SK-N-SH (cell line): Measurements from ENCODE around the gene PICK1. TPM values are rescaled to one million over a fixed set of nuclear protein-coding genes. Genes with fewer than 3 reads are reported as not detected.

Experiments
- CTCF ChIA-PET: fragments of 300-600, 350-600 bp; formaldehyde crosslinking; extraction: SDS; loops from one replicate; lab custom pipeline; 2021; lab: Yijun Ruan, JAX
- POLR2A ChIA-PET: fragments of 350-600 bp; sonication (Branson Sonifier 250); formaldehyde crosslinking; extraction: SDS; loops from one replicate; lab custom pipeline; 2020; ENCODE audit warnings: antibody characterized with exemption, inconsistent platforms; lab: Yijun Ruan, JAX
- DNase-seq: peaks from one replicate; pipeline ENCODE4 v3.0.0; 2012
- H2AFZ ChIP-seq: fragments of 200-600 bp; sonication (generic); 2 replicates; pipeline ENCODE4 v1.8.1; 2016; ENCODE audit warnings: antibody characterized with exemption, mild to moderate bottlenecking, low read depth
- H3F3A ChIP-seq: fragments of 200-600 bp; sonication (generic); replicated peaks from 2 replicates; pipeline ENCODE3; 2016; ENCODE audit warnings: antibody characterized with exemption, mild to moderate bottlenecking; ENCODE audit not compliant: insufficient read depth
- H3K27ac ChIP-seq, 2 experiments: fragments of 200-500 bp in 1 of 2; fragments of 200-600 bp in 1 of 2; sonication (Bioruptor generic) in 1 of 2; sonication (generic), shearing (Covaris generic) in 1 of 2; 2 replicates each; pipeline versions ENCODE4 v1.5.1 to v1.6.1; 2014 to 2016; ENCODE audit warnings: low read depth in 2 of 2, inconsistent platforms in 1 of 2, low read length in 1 of 2, mild to moderate bottlenecking in 1 of 2, mixed read lengths in 1 of 2
- H3K27me3 ChIP-seq: fragments of 200-600 bp; sonication (generic), shearing (Covaris generic); 2 replicates; pipeline ENCODE4 v1.6.1; 2016; ENCODE audit warnings: mixed run types; ENCODE audit not compliant: insufficient read depth
- H3K36me3 ChIP-seq, 2 experiments: fragments of 200-500 bp in 1 of 2; fragments of 200-600 bp in 1 of 2; sonication (Bioruptor generic) in 1 of 2; sonication (generic) in 1 of 2; replicated peaks in 1 of 2; 2 replicates each; pipeline versions ENCODE3 to v1.5.1; 2014 to 2016; ENCODE audit warnings: low read length in 1 of 2, mild to moderate bottlenecking in 1 of 2; ENCODE audit not compliant: insufficient read depth in 2 of 2, control insufficient read depth in 1 of 2
- H3K4me1 ChIP-seq, 2 experiments: fragments of 200-500 bp in 1 of 2; fragments of 200-600 bp in 1 of 2; sonication (Bioruptor generic) in 1 of 2; sonication (generic), shearing (Covaris generic) in 1 of 2; 2 replicates each; pipeline versions ENCODE4 v1.5.1 to v1.6.1; 2014 to 2016; ENCODE audit warnings: low read depth in 1 of 2, low read length in 1 of 2, mixed run types in 1 of 2; ENCODE audit not compliant: insufficient read depth in 2 of 2, control insufficient read depth in 1 of 2
- H3K4me2 ChIP-seq: fragments of 200-600 bp; sonication (generic), shearing (Covaris generic); 2 replicates; pipeline ENCODE4 v1.6.1; 2017; ENCODE audit warnings: mixed run types
- H3K4me3 ChIP-seq, 2 experiments: fragments of 200-500 bp in 1 of 2; fragments of 200-600 bp in 1 of 2; sonication (Bioruptor generic) in 1 of 2; sonication (generic), shearing (Covaris generic) in 1 of 2; 2 replicates each; pipeline versions ENCODE4 v1.5.1 to v1.8.1; 2014 to 2016; ENCODE audit warnings: low read depth in 2 of 2, inconsistent platforms in 1 of 2, low read length in 1 of 2, mild to moderate bottlenecking in 1 of 2, mixed read lengths in 1 of 2, moderate library complexity in 1 of 2
- H3K79me2 ChIP-seq: fragments of 200-600 bp; sonication (generic); 2 replicates; pipeline ENCODE4 v1.8.1; 2017; ENCODE audit warnings: mild to moderate bottlenecking; ENCODE audit not compliant: insufficient read depth
- H3K9ac ChIP-seq: fragments of 200-600 bp; sonication (generic); 2 replicates; pipeline ENCODE4 v1.6.1; 2017; ENCODE audit warnings: mixed run types
- H3K9me2 ChIP-seq: fragments of 200-600 bp; sonication (generic); 2 replicates; pipeline ENCODE4 v1.6.1; 2017; ENCODE audit warnings: mixed run types
- H3K9me3 ChIP-seq: fragments of 200-600 bp; sonication (generic); 2 replicates; pipeline ENCODE4 v1.6.1; 2017; ENCODE audit warnings: mixed run types, mild to moderate bottlenecking, moderate library complexity
- H4K20me1 ChIP-seq: fragments of 200-600 bp; sonication (generic); 2 replicates; pipeline ENCODE4 v1.6.1; 2017; ENCODE audit warnings: mild to moderate bottlenecking, mixed run types; ENCODE audit not compliant: insufficient read depth
- ELF1 ChIP-seq: IDR thresholded peaks from 2 replicates; pipeline ENCODE4 v1.4.0; 2012
- GABPA ChIP-seq: IDR thresholded peaks from 2 replicates; pipeline ENCODE4 v1.4.0; 2012; ENCODE audit warnings: low read depth, mild to moderate bottlenecking
- MEF2A ChIP-seq: IDR thresholded peaks from 2 replicates; pipeline ENCODE4 v1.4.0; 2012; ENCODE audit warnings: low read depth, borderline replicate concordance
- POLR2AphosphoS5 ChIP-seq: IDR thresholded peaks from 2 replicates; pipeline ENCODE4 v1.6.1; 2012; ENCODE audit warnings: low read depth, low read length
- RXRA ChIP-seq: IDR thresholded peaks from 2 replicates; pipeline ENCODE4 v1.4.0; 2012; ENCODE audit warnings: low read depth, mild to moderate bottlenecking, borderline replicate concordance
- SIN3A ChIP-seq: IDR thresholded peaks from 2 replicates; pipeline ENCODE4 v1.6.1; 2012; ENCODE audit warnings: low read depth, mild to moderate bottlenecking, low read length, moderate library complexity, borderline replicate concordance
- TCF12 ChIP-seq: IDR thresholded peaks from 2 replicates; pipeline ENCODE4 v1.4.0; 2012
- YY1 ChIP-seq: IDR thresholded peaks from 2 replicates; pipeline ENCODE4 v1.4.0; 2012; ENCODE audit warnings: low read depth, mild to moderate bottlenecking
- WGBS: methylation state at CpG from one replicate; pipeline ENCODE4 v1.1.6; 2017; ENCODE audit warnings: low lambda C conversion rate; 5-methylcytosine and 5-hydroxymethylcytosine counted together
- polyA plus RNA-seq, 3 experiments: library from polyadenylated mRNA; depleted of rRNA; stranded (reverse); fragments of >200 nt; gene quantifications; 2 replicates each; pipeline ENCODE4 v1.2.3, GENCODE V29; 2012
- TF ChIP-seq, protein P1 (sequence below): fragments of 200-600 bp; sonication (generic); IDR thresholded peaks from 2 replicates; pipeline ENCODE4 v1.6.1; 2017; ENCODE audit warnings: antibody characterized with exemption, mild to moderate bottlenecking, moderate library complexity

PICK1 gene
- polyA plus RNA-seq, 1 of the 3 experiments (the other 2 are of a cell fraction) = 36.8 TPM

DNA sequence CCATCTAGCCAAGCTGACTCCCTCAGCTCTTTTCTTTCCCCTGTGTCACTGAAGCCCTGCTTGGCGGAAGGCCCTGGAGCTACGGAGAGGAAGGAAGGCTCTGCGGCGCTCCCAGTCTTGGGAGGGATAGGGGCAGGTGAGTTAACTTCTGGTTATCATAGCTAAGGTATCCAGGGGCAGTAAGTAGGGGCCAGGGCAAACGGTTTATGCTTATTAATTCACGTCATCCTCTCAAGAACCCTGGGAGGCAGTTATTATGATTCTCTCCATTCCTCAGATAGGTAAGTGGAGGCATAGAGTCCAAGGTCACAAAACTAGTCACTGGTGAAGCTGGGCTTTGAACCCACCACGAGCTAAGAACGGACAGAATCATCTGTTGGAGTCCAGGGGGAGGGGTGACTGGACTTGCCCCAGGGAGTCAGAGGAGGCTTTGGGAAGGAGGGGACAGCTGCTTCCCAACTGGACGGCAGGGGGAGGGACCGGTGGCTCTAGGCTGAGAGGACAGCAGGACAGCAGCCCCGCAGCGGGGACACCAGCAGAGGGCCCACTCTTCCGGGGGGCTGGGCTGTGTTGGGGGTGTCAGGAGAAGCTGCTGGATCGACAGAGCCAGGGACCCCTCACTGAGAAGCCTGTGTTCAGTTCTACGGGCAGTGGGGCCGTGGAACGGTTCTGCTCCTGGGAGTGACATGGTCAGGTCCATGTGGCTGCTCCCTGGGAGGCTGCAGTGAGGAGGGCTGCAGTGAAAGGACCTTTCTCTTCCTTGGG, 49.8 kb downstream of the PICK1 start:
- Histone ChIP-seq H3K9ac (no peak overlapping the region), H3K79me2 (no peaks in the 10 kb centered on the region), H3F3A (no peaks in the 10 kb centered on the region), H3K36me3 (no peaks in the 10 kb centered on the region), H3K4me2 (no peak overlapping the region)
- DNase-seq = no peak
- TF ChIP-seq TCF12 = no peak
- TF ChIP-seq POLR2AphosphoS5 = no peak
- no peak for TF ChIP-seq RXRA
- no peak for TF ChIP-seq ELF1
- TF ChIP-seq SIN3A = no peak
- no peak for TF ChIP-seq MEF2A
- TF ChIP-seq, all 33 proteins: peak for 0
- 77% methylated on average over 8 of the region's 17 CpGs for WGBS
- no peaks in the 10 kb centered on the region for H3K9me2 ChIP-seq
- POLR2A ChIA-PET = no interaction called here
- H3K9me3 ChIP-seq = no peaks in the 10 kb centered on the region
- no peak overlapping the region for H3K27ac ChIP-seq
- H3K4me3 ChIP-seq = no peak overlapping the region
- H4K20me1 ChIP-seq = no peaks in the 10 kb centered on the region
- H3K4me1 ChIP-seq = no peaks in the 10 kb centered on the region; a peak in 1 of 4 replicates
- H3K27me3 ChIP-seq = no peaks in the 10 kb centered on the region
- CTCF ChIA-PET = interaction anchor here (1.2 kb wide), 1 partner anchor 55 kb away, joined by 3 read pairs; no protein-coding TSS in a partner anchor
- no peak overlapping the region for H2AFZ ChIP-seq

DNA sequence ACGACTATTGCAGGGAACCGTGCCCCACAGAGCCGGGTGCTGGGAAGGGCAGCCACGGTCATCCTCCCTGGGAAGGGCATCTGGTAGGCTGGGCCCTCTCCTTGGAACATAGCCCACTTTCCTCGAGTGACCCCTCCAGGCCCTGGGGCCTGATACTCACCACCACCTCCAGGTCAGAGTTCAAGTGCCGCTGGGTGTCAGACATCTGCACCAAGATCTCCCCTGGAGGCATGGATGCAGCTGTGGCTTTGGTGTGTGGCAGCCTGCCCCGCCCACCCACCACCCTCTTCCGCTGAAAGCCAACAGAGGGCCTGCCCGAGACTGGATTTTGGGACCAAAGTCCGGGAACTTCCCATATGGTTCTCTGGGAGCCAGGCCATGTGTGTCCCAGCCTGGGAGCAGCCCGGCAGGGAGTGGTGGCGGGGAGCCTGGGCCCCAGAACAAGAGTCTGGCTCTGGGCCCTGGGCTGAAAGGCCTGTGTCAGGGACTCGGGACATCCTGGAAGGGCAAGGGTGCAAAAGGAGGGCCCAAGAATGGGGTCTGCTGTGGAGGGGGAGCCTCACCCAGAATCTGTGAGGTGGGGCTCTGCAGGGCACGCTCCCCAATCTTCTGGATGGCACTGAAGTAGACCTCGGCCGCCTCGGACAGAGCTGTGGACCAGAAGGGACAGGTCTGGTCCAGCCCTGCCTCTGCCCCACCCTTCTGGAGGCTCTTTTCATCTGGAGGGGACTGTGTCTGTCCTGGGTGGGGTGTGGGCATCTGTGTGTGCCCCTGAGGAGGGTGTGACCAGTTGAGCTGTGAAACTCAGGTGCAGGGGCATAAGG, 50.7 kb downstream of the PICK1 start:
- H3K9me3 ChIP-seq = no peaks in the 10 kb centered on the region
- no peak for DNase-seq
- no peak overlapping the region for H3K9ac ChIP-seq
- H3K27ac ChIP-seq = no peak overlapping the region
- H3K9me2 ChIP-seq = no peaks in the 10 kb centered on the region
- H3K4me1 ChIP-seq = no peaks in the 10 kb centered on the region; a peak in 1 of 4 replicates
- H3K4me2 ChIP-seq = no peak overlapping the region
- no peaks in the 10 kb centered on the region for H3K79me2 ChIP-seq
- H2AFZ ChIP-seq = no peak overlapping the region
- TF ChIP-seq RXRA (no peak), YY1 (no peak), MEF2A (no peak), GABPA (no peak)
- TF ChIP-seq, protein P1, sequence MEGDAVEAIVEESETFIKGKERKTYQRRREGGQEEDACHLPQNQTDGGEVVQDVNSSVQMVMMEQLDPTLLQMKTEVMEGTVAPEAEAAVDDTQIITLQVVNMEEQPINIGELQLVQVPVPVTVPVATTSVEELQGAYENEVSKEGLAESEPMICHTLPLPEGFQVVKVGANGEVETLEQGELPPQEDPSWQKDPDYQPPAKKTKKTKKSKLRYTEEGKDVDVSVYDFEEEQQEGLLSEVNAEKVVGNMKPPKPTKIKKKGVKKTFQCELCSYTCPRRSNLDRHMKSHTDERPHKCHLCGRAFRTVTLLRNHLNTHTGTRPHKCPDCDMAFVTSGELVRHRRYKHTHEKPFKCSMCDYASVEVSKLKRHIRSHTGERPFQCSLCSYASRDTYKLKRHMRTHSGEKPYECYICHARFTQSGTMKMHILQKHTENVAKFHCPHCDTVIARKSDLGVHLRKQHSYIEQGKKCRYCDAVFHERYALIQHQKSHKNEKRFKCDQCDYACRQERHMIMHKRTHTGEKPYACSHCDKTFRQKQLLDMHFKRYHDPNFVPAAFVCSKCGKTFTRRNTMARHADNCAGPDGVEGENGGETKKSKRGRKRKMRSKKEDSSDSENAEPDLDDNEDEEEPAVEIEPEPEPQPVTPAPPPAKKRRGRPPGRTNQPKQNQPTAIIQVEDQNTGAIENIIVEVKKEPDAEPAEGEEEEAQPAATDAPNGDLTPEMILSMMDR = no peak
- H3K36me3 ChIP-seq = no peaks in the 10 kb centered on the region
- POLR2A ChIA-PET = no interaction called here
- no peaks in the 10 kb centered on the region for H4K20me1 ChIP-seq
- 66% methylated on average over 4 of the region's 17 CpGs for WGBS
- CTCF ChIA-PET = interaction anchor here (1.2 kb wide), 1 partner anchor 56 kb away, joined by 3 read pairs; no protein-coding TSS in a partner anchor
- no peaks in the 10 kb centered on the region for H3K27me3 ChIP-seq
- H3K4me3 ChIP-seq = no peak overlapping the region
- H3F3A ChIP-seq = no peaks in the 10 kb centered on the region
